D721Med (cell line): ENCODE data around the gene CALML4.
"Not testable (repeated sequence)": the region's sequence is repeated elsewhere in the genome, so short reads cannot be mapped to it uniquely, and the experiment has no call there.

Experiments
- DNase-seq: peaks from one replicate; pipeline ENCODE4 v3.0.0; 2011; ENCODE audit warnings: low spot score; ENCODE audit not compliant: insufficient read length
- FAIRE-seq: peaks from 2 replicates; lab custom pipeline; 2011; peaks lifted over from hg19 to GRCh38; lab: Jason Lieb, UNC
- CTCF ChIP-seq: IDR thresholded peaks from 2 replicates; pipeline ENCODE4 v1.5.1; 2012; ENCODE audit warnings: mild to moderate bottlenecking, control low read depth; ENCODE audit not compliant: insufficient read depth; ENCODE audit errors: missing control alignments

The CALML4 gene

GRCh38 chr15:68229386-68230156 lies 24.4 kb upstream of the CALML4 start, which contains the start of gene CLN6:
Gene CLN6 (minus strand): TSS chr15:68229728. CDS start chr15:68229584, 144 bp downstream.
- no peak for TF ChIP-seq CTCF
- no peak for DNase-seq
- no peak for FAIRE-seq

GRCh38 chr15:68228971-68229385 lies 23.8 kb upstream of the CALML4 start:
- no peak for TF ChIP-seq CTCF
- DNase-seq (no peak), FAIRE-seq (no peak)

GRCh38 chr15:68228143-68228970 lies 23.2 kb upstream of the CALML4 start:
- FAIRE-seq (no peak), DNase-seq (no peak)
- TF ChIP-seq CTCF, result no peak

GRCh38 chr15:68227643-68228142 lies 22.6 kb upstream of the CALML4 start:
- DNase-seq, result no peak
- FAIRE-seq, result no peak
- no peak for TF ChIP-seq CTCF

GRCh38 chr15:68225442-68225841 lies 20.3 kb upstream of the CALML4 start:
- FAIRE-seq, DNase-seq: not testable (repeated sequence)

GRCh38 chr15:68224546-68225250 lies 19.6 kb upstream of the CALML4 start:
- TF ChIP-seq CTCF, result no peak
- DNase-seq, result no peak
- no peak for FAIRE-seq

GRCh38 chr15:68224108-68224507 lies 19.0 kb upstream of the CALML4 start:
- no peak for TF ChIP-seq CTCF
- FAIRE-seq, result no peak
- no peak for DNase-seq
